ENCODE results near the gene TBX2.
"Not testable (repeated sequence)": the region's sequence is repeated elsewhere in the genome, so short reads cannot be mapped to it uniquely, and the experiment has no call there.

The TBX2 gene

GRCh38 chr17:61431594-61432311 lies 32.1 kb downstream of the TBX2 start:
- DNase-seq (ENCODE audit: low read depth) = peak; percentile 69

GRCh38 chr17:61436273-61436672 lies 36.6 kb downstream of the TBX2 start:
- DNase-seq (ENCODE audit: low read depth) = no peak

GRCh38 chr17:61436995-61437704 lies 37.5 kb downstream of the TBX2 start:
- no peak for DNase-seq (ENCODE audit: low read depth)

GRCh38 chr17:61440697-61441096 lies 41.1 kb downstream of the TBX2 start:
- no peak for DNase-seq (ENCODE audit: low read depth)

GRCh38 chr17:61441507-61441906 lies 41.9 kb downstream of the TBX2 start:
- DNase-seq (ENCODE audit: low read depth) = not testable (repeated sequence)

- DNase-seq (ENCODE audit: low read depth) = no peak
Measured at GRCh38 chr17:61442136-61442775, 42.6 kb downstream of the TBX2 start.

- no peak for DNase-seq (ENCODE audit: low read depth)
Measured at GRCh38 chr17:61442878-61443474, 43.3 kb downstream of the TBX2 start.

GRCh38 chr17:61443475-61443882 lies 43.8 kb downstream of the TBX2 start:
- no peak for DNase-seq (ENCODE audit: low read depth)

GRCh38 chr17:61444075-61444474 lies 44.4 kb downstream of the TBX2 start:
- DNase-seq (ENCODE audit: low read depth) = no peak

- DNase-seq (ENCODE audit: low read depth) = peak; percentile 41
Measured at GRCh38 chr17:61444831-61445230, 45.2 kb downstream of the TBX2 start.

- no peak for DNase-seq (ENCODE audit: low read depth)
Measured at GRCh38 chr17:61447358-61447757, 47.7 kb downstream of the TBX2 start.

GRCh38 chr17:61448042-61448441 lies 48.4 kb downstream of the TBX2 start:
- DNase-seq (ENCODE audit: low read depth) = no peak

GRCh38 chr17:61449140-61449539 lies 49.5 kb downstream of the TBX2 start:
- DNase-seq (ENCODE audit: low read depth) = not testable (repeated sequence)

- no peak for DNase-seq (ENCODE audit: low read depth)
Measured at GRCh38 chr17:61449707-61450640, 50.3 kb downstream of the TBX2 start.

- DNase-seq (ENCODE audit: low read depth) = no peak
Measured at GRCh38 chr17:61450641-61451537, 51.2 kb downstream of the TBX2 start.

GRCh38 chr17:61451538-61452300 lies 52.1 kb downstream of the TBX2 start:
- DNase-seq (ENCODE audit: low read depth) = no peak

GRCh38 chr17:61452301-61453290 lies 53.0 kb downstream of the TBX2 start, which contains the start of gene TBX4:
Gene TBX4, plus strand, starts transcription at chr17:61452422. Its CDS starts 4,069 bp downstream, at chr17:61456491.
- no peak for DNase-seq (ENCODE audit: low read depth)
